H1 (cell line): ENCODE measurements around the gene TPD52L1. TPM values are rescaled to one million over a fixed set of nuclear protein-coding genes. Genes with fewer than 3 reads are reported as not detected.

Experiments used
- ASH2L ChIP-seq: fragments of 200-600, 300-600 bp; sonication (generic); IDR thresholded peaks from one replicate; pipeline ENCODE4 v1.7.1; 2017; ENCODE audit warnings: low read length
- BACH1 ChIP-seq: IDR thresholded peaks from 2 replicates; pipeline ENCODE4 v1.6.1; 2012; ENCODE audit warnings: low read length, improper control_type of control experiment
- CBX8 ChIP-seq: fragments of 300-800, 300-1000 bp; sonication (generic); IDR thresholded peaks from 2 replicates; pipeline ENCODE4 v1.7.1; 2016; ENCODE audit warnings: low read depth, low read length, borderline replicate concordance
- CHD1 ChIP-seq: IDR thresholded peaks from 2 replicates; pipeline ENCODE4 v1.6.1; 2012; ENCODE audit warnings: low read depth, low read length, improper control_type of control experiment
- CHD2 ChIP-seq: IDR thresholded peaks from 2 replicates; pipeline ENCODE4 v1.6.1; 2012; ENCODE audit warnings: low read length, improper control_type of control experiment
- CREB1 ChIP-seq: IDR thresholded peaks from 2 replicates; pipeline ENCODE4 v1.6.1; 2012; ENCODE audit warnings: inconsistent platforms
- CTBP2 ChIP-seq: IDR thresholded peaks from 2 replicates; pipeline ENCODE4 v1.7.0; 2011; ENCODE audit warnings: borderline replicate concordance, mild to moderate bottlenecking, moderate library complexity, mixed read lengths, low read length; ENCODE audit not compliant: insufficient read depth, insufficient read length
- EZH2 ChIP-seq: fragments of 200-600 bp; sonication (generic); IDR thresholded peaks from 2 replicates; pipeline ENCODE4 v1.7.1; 2012; ENCODE audit warnings: low read depth, mild to moderate bottlenecking, moderate library complexity, low read length, inconsistent platforms; ENCODE audit not compliant: severe bottlenecking
- GTF2F1 ChIP-seq: IDR thresholded peaks from 2 replicates; pipeline ENCODE4 v1.6.1; 2012; ENCODE audit warnings: low read depth, low read length, improper control_type of control experiment, borderline replicate concordance
- JUN ChIP-seq: IDR thresholded peaks from 2 replicates; pipeline ENCODE4 v1.6.1; 2011; ENCODE audit warnings: low read depth, mild to moderate bottlenecking, improper control_type of control experiment, low read length
- KDM4A ChIP-seq: IDR thresholded peaks from one replicate; pipeline ENCODE4 v1.7.1; 2012; ENCODE audit warnings: low read depth, mild to moderate bottlenecking, moderate library complexity, low read length, inconsistent platforms; ENCODE audit not compliant: severe bottlenecking
- MAFK ChIP-seq: IDR thresholded peaks from 2 replicates; pipeline ENCODE4 v1.6.1; 2012; ENCODE audit warnings: low read depth, mild to moderate bottlenecking, improper control_type of control experiment, low read length
- POLR2A ChIP-seq, 2 experiments: IDR thresholded peaks; 1 replicate in 1 of 2; 2 replicates in 1 of 2; pipeline ENCODE4 v1.6.1; 2011; ENCODE audit warnings: low read depth in 2 of 2, low read length in 2 of 2, mild to moderate bottlenecking in 2 of 2; ENCODE audit errors: control extremely low read depth in 1 of 2
- POU5F1 ChIP-seq: IDR thresholded peaks from 2 replicates; pipeline ENCODE4 v1.6.1; 2011; ENCODE audit warnings: low read depth, mild to moderate bottlenecking, low read length, moderate library complexity
- RBBP5 ChIP-seq: IDR thresholded peaks from 2 replicates; pipeline ENCODE4 v1.7.1; 2012; ENCODE audit warnings: low read depth, mild to moderate bottlenecking, inconsistent platforms, low read length, moderate library complexity, borderline replicate concordance
- RFX5 ChIP-seq: IDR thresholded peaks from 2 replicates; pipeline ENCODE4 v1.6.1; 2011; ENCODE audit warnings: low read depth, low read length, improper control_type of control experiment, borderline replicate concordance
- SIRT6 ChIP-seq: IDR thresholded peaks from one replicate; pipeline ENCODE4 v1.7.1; 2012; ENCODE audit warnings: low read length, inconsistent platforms
- SP1 ChIP-seq: IDR thresholded peaks from 2 replicates; pipeline ENCODE4 v1.6.1; 2011; ENCODE audit warnings: low read depth, low read length
- SP4 ChIP-seq: IDR thresholded peaks from 2 replicates; pipeline ENCODE4 v1.6.1; 2012; ENCODE audit warnings: low read length, inconsistent platforms
- TAF1 ChIP-seq: IDR thresholded peaks from 2 replicates; pipeline ENCODE4 v1.6.1; 2011; ENCODE audit warnings: mild to moderate bottlenecking, low read depth, low read length
- TAF7 ChIP-seq: optimal IDR thresholded peaks from 2 replicates; pipeline ENCODE3; 2011; ENCODE audit warnings: low read depth, mild to moderate bottlenecking, inconsistent platforms, low read length, moderate library complexity, borderline replicate concordance
- polyA plus RNA-seq, 7 experiments: library from polyadenylated mRNA; depleted of rRNA in 3 of 7; stranded (reverse) in 5 of 7; unstranded in 2 of 7; fragments of >200 nt in 5 of 7; fragments of 200-250 nt in 2 of 7; gene quantifications; 1 replicate in 5 of 7; 2 replicates in 1 of 7; 4 replicates in 1 of 7; pipeline versions ENCODE4 v1.2.1 to v1.2.3, GENCODE V29; 2011 to 2013; ENCODE audit warnings: missing spikeins in 2 of 7, mixed read lengths in 2 of 7
- total RNA-seq: library from RNA; stranded (reverse); fragmentation: NEBNext Ultra II Directional; extraction: Animal tissue kit (Norgen Biotek cat#: 25700); gene quantifications from 2 replicates; pipeline ENCODE4 v1.2.1, GENCODE V29; 2021
- TF ChIP-seq, protein P1 (sequence below), 3 experiments: IDR thresholded peaks; 1 replicate in 2 of 3; 2 replicates in 1 of 3; pipeline versions ENCODE4 v1.5.1 to v1.6.1; 2011; ENCODE audit warnings: low read length in 3 of 3, mild to moderate bottlenecking in 3 of 3, inconsistent platforms in 2 of 3, low read depth in 1 of 3, moderate library complexity in 1 of 3; ENCODE audit not compliant: insufficient read depth in 1 of 3; ENCODE audit errors: control extremely low read depth in 1 of 3

TPD52L1 gene
- total and polyA plus RNA-seq, 2 of the 8 experiments (the other 6 are each of a cell fraction or from before 2014, with no cell fraction given): 7.4 to 14.2 TPM

DNA sequence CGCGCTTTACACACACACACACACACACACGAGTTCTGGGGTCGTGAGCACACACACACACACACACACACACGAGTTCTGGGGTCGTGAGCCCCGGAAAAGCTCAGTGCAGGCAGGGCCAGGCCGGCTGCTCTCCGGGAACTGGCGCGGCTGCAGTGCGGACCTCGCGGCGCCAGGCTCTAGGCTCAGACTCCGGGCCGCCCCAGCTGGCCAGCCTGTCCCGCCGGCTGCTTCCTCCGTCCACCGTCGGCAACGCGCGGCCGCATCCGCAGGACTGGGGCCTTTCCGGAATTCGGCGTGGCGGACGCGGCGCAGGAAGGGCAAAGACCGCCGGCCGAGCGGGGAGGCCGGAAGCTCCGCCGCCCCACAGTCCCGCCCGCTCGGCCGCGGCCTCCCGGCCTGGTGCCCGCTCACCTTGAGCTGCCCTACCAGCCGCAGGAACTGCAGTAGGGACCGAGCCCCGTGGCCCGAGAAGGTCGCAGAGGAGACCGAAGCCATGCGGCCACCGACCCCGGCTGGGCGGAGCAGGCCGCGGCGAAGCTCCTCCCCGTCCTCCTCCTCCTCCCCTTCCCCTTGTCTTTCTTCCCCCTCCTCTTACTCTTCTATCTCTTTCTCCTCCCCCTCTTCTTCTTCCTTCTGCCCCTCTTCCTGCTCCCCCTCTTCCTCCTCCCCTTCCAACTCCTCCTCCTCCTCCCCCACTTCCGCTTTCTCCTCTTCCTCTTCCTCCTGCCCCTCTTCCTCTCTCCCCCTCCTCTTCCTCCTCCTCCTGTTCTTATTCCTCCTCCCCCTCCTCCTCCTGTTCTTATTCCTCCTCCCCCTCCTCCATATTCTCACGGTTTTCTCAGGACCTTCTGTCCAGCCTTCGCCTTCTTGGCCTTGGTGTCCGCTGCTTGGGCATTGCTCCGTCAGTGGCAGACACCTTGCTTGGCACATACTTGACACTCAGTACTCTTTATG lies 148.1 kb downstream of the TPD52L1 start, which contains the start of gene HDDC2 (continued):
- TF ChIP-seq, protein P1, sequence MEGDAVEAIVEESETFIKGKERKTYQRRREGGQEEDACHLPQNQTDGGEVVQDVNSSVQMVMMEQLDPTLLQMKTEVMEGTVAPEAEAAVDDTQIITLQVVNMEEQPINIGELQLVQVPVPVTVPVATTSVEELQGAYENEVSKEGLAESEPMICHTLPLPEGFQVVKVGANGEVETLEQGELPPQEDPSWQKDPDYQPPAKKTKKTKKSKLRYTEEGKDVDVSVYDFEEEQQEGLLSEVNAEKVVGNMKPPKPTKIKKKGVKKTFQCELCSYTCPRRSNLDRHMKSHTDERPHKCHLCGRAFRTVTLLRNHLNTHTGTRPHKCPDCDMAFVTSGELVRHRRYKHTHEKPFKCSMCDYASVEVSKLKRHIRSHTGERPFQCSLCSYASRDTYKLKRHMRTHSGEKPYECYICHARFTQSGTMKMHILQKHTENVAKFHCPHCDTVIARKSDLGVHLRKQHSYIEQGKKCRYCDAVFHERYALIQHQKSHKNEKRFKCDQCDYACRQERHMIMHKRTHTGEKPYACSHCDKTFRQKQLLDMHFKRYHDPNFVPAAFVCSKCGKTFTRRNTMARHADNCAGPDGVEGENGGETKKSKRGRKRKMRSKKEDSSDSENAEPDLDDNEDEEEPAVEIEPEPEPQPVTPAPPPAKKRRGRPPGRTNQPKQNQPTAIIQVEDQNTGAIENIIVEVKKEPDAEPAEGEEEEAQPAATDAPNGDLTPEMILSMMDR (IDR thresholded peaks at IDR 0.05; ENCODE audit: control extremely low read depth in 1 of 3, insufficient read depth in 1 of 3, low read depth in 1 of 3, low read length in 3 of 3): no peak
- no peak for TF ChIP-seq SIRT6
- TF ChIP-seq SP4: 0 out of 2 replicates have a peak, but pooled peaks have one; percentile 40
- TF ChIP-seq JUN: no peak
- TF ChIP-seq CREB1: no peak
- no peak for TF ChIP-seq RFX5
- TF ChIP-seq POU5F1: no peak
- TF ChIP-seq EZH2: no peak
- peak; percentile 98 for TF ChIP-seq RBBP5
- TF ChIP-seq BACH1: no peak
- no peak for TF ChIP-seq MAFK
- TF ChIP-seq SP1: no peak
- peak; percentile 85 for TF ChIP-seq KDM4A
- no peak for TF ChIP-seq CHD2
- TF ChIP-seq CBX8: no peak
- peak; percentile 60 for TF ChIP-seq TAF7
- TF ChIP-seq ASH2L: peak; percentile 98
- TF ChIP-seq CTBP2: no peak
- no peak for TF ChIP-seq CHD1
- no peak for TF ChIP-seq GTF2F1
- TF ChIP-seq POLR2A (IDR thresholded peaks at IDR 0.05; ENCODE audit: control extremely low read depth in 1 of 2, low read depth in 2 of 2, low read length in 2 of 2): peak; percentile 91 to 95
- peak; percentile 83 for TF ChIP-seq TAF1
